SK-N-SH treated with all-trans-retinoic acid at 6 μM for 48 hours (cell line): Measurements from ENCODE around the gene ZNF503.

ENCODE experiments used
- ATAC-seq: fragments of 200-7000 bp; cut with Tn5 transposase; 3 replicates; pipeline ENCODE4 v1.9.1; 2020; ENCODE audit warnings: mild to moderate bottlenecking, moderate library complexity
- ARNTL ChIP-seq: fragments of 450-650 bp; formaldehyde crosslinking; IDR thresholded peaks from 2 replicates; pipeline ENCODE4 v1.5.0; 2020; ENCODE audit warnings: low read depth, mild to moderate bottlenecking, moderate library complexity, borderline replicate concordance
- BACH2 ChIP-seq: fragments of 250-450 bp; sonication (Bioruptor Pico); IDR thresholded peaks from 2 replicates; pipeline ENCODE4 v1.9.0; 2021; ENCODE audit warnings: mild to moderate bottlenecking, borderline replicate concordance
- CSDC2 ChIP-seq: fragments of 250-450 bp; sonication (Bioruptor Pico); IDR thresholded peaks from 2 replicates; pipeline ENCODE4 v1.5.0; 2020; ENCODE audit warnings: mild to moderate bottlenecking, moderate library complexity
- CSRNP3 ChIP-seq: fragments of 250-450 bp; sonication (Bioruptor Pico); IDR thresholded peaks from 2 replicates; pipeline ENCODE4 v1.5.1; 2021; ENCODE audit warnings: mild to moderate bottlenecking, moderate library complexity
- ESRRG ChIP-seq: fragments of 250-450 bp; sonication (Bioruptor Pico); IDR thresholded peaks from 2 replicates; pipeline ENCODE4 v1.6.1; 2021; ENCODE audit warnings: mild to moderate bottlenecking
- GLIS3 ChIP-seq: fragments of 250-450 bp; sonication (Bioruptor Pico); IDR thresholded peaks from 2 replicates; pipeline ENCODE4 v1.5.0; 2020; ENCODE audit warnings: mild to moderate bottlenecking, moderate library complexity
- OSR1 ChIP-seq: fragments of 250-450 bp; sonication (Bioruptor Pico); IDR thresholded peaks from 2 replicates; pipeline ENCODE4 v1.8.0; 2022; ENCODE audit warnings: moderate library complexity, mild to moderate bottlenecking, inconsistent platforms
- PATZ1 ChIP-seq: fragments of 250-450 bp; sonication (Bioruptor Pico); IDR thresholded peaks from 2 replicates; pipeline ENCODE4 v1.8.0; 2020; ENCODE audit warnings: mild to moderate bottlenecking, moderate library complexity, borderline replicate concordance
- PPARA ChIP-seq: fragments of 250-450 bp; sonication (Bioruptor Pico); IDR thresholded peaks from 2 replicates; pipeline ENCODE4 v1.5.0; 2020; ENCODE audit warnings: mild to moderate bottlenecking, borderline replicate concordance
- RARB ChIP-seq: fragments of 250-450 bp; sonication (Bioruptor Pico); IDR thresholded peaks from 2 replicates; pipeline ENCODE4 v1.8.0; 2021; ENCODE audit warnings: mild to moderate bottlenecking, moderate library complexity
- SNAI2 ChIP-seq: fragments of 250-450 bp; sonication (Bioruptor Pico); IDR thresholded peaks from 2 replicates; pipeline ENCODE4 v1.5.0; 2020; ENCODE audit warnings: mild to moderate bottlenecking, moderate library complexity
- TCF4 ChIP-seq: fragments of 250-450 bp; sonication (Bioruptor Pico); IDR thresholded peaks from 2 replicates; pipeline ENCODE4 v1.8.0; 2021; ENCODE audit warnings: mild to moderate bottlenecking, moderate library complexity, borderline replicate concordance
- TOX ChIP-seq: fragments of 250-450 bp; sonication (Bioruptor Pico); IDR thresholded peaks from 2 replicates; pipeline ENCODE4 v1.8.0; 2021; ENCODE audit warnings: mild to moderate bottlenecking, moderate library complexity, borderline replicate concordance
- TSHZ2 ChIP-seq: fragments of 250-450 bp; sonication (Bioruptor Pico); IDR thresholded peaks from 2 replicates; pipeline ENCODE4 v1.5.0; 2020; ENCODE audit warnings: mild to moderate bottlenecking, moderate library complexity
- ZC3H10 ChIP-seq: fragments of 250-450 bp; sonication (Bioruptor Pico); IDR thresholded peaks from 2 replicates; pipeline ENCODE4 v1.5.1; 2021; ENCODE audit warnings: mild to moderate bottlenecking, moderate library complexity
- ZFP3 ChIP-seq: fragments of 250-450 bp; sonication (Bioruptor Pico); IDR thresholded peaks from 2 replicates; pipeline ENCODE4 v1.5.0; 2020; ENCODE audit warnings: mild to moderate bottlenecking, moderate library complexity
- ZFP30 ChIP-seq: fragments of 450-650 bp; formaldehyde crosslinking; IDR thresholded peaks from 2 replicates; pipeline ENCODE4 v1.5.0; 2022; ENCODE audit warnings: mild to moderate bottlenecking, moderate library complexity
- ZNF565 ChIP-seq: fragments of 450-650 bp; formaldehyde crosslinking; conservative IDR thresholded peaks from 2 replicates; pipeline ENCODE4 v1.5.0; 2020; ENCODE audit warnings: low read depth, mild to moderate bottlenecking, moderate library complexity
- ZNF70 ChIP-seq: fragments of 450-650 bp; formaldehyde crosslinking; IDR thresholded peaks from 2 replicates; pipeline ENCODE4 v1.5.0; 2020; ENCODE audit warnings: mild to moderate bottlenecking, moderate library complexity
- ZNF8 ChIP-seq: fragments of 450-650 bp; formaldehyde crosslinking; IDR thresholded peaks from 2 replicates; pipeline ENCODE4 v1.5.0; 2020; ENCODE audit warnings: mild to moderate bottlenecking, moderate library complexity
- TF ChIP-seq, protein P1 (sequence below): fragments of 250-450 bp; sonication (Bioruptor Pico); IDR thresholded peaks from 2 replicates; pipeline ENCODE4 v1.5.1; 2020; ENCODE audit warnings: low read depth, mild to moderate bottlenecking, moderate library complexity
- TF ChIP-seq, protein P2 (sequence below): fragments of 250-450 bp; sonication (Bioruptor Pico); IDR thresholded peaks from 2 replicates; pipeline ENCODE4 v1.8.0; 2021; ENCODE audit warnings: low read depth, mild to moderate bottlenecking, moderate library complexity, borderline replicate concordance

The ZNF503 gene

DNA sequence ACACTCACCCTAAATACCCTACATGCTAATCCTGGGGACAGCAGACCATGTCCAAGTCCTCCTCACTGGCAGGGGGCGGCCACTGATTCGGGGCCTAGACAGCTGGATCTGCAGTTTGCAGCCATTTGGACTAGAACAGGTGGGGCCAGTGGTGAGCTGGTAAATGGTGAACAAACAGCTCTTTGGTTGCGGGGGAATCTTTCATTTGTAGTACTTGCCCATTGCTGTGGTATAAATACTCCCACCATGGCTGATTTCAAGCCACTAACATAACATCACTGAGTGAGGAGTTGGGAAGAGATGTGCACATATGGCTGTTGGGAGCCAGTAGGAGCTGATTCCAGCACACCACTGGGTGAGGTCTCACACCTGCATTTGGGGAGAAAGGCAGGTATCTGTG lies 13.5 kb downstream of the ZNF503 start:
- ATAC-seq = no peak
- TF ChIP-seq OSR1 (CRISPR knock-in tag) (no peak), RARB (CRISPR knock-in tag) (no peak), ZFP3 (CRISPR knock-in tag) (no peak), PPARA (no peak), ZFP30 (no peak), ZNF70 (no peak), GLIS3 (CRISPR knock-in tag) (no peak), ZNF565 (no peak)
- TF ChIP-seq, protein P1, sequence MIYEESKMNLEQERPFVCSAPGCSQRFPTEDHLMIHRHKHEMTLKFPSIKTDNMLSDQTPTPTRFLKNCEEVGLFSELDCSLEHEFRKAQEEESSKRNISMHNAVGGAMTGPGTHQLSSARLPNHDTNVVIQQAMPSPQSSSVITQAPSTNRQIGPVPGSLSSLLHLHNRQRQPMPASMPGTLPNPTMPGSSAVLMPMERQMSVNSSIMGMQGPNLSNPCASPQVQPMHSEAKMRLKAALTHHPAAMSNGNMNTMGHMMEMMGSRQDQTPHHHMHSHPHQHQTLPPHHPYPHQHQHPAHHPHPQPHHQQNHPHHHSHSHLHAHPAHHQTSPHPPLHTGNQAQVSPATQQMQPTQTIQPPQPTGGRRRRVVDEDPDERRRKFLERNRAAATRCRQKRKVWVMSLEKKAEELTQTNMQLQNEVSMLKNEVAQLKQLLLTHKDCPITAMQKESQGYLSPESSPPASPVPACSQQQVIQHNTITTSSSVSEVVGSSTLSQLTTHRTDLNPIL (CRISPR knock-in tag) = no peak

GRCh38 chr10:75386128-75386527 lies 15.4 kb downstream of the ZNF503 start:
- TF ChIP-seq PATZ1 (CRISPR knock-in tag) (no peak), SNAI2 (CRISPR knock-in tag) (no peak), RARB (CRISPR knock-in tag) (no peak), ZNF565 (no peak), CSDC2 (CRISPR knock-in tag) (no peak), ESRRG (CRISPR knock-in tag) (no peak), ZC3H10 (CRISPR knock-in tag) (no peak), TOX (CRISPR knock-in tag) (no peak)
- TF ChIP-seq, protein P1 (CRISPR knock-in tag) = no peak
- TF ChIP-seq, all 23 proteins: peak for 0
- no peak for ATAC-seq

GRCh38 chr10:75379817-75380216 lies 21.7 kb downstream of the ZNF503 start:
- no peak for TF ChIP-seq ZC3H10 (CRISPR knock-in tag)
- no peak for TF ChIP-seq CSDC2 (CRISPR knock-in tag)
- no peak for TF ChIP-seq GLIS3 (CRISPR knock-in tag)
- ATAC-seq = no peak

GRCh38 chr10:75379212-75379724 lies 22.3 kb downstream of the ZNF503 start:
- TF ChIP-seq OSR1 (CRISPR knock-in tag) = no peak
- no peak for TF ChIP-seq BACH2 (CRISPR knock-in tag)
- TF ChIP-seq TSHZ2 (CRISPR knock-in tag) = no peak
- no peak for TF ChIP-seq CSDC2 (CRISPR knock-in tag)
- no peak for TF ChIP-seq ZNF70
- TF ChIP-seq ZNF565 = no peak
- no peak for TF ChIP-seq ARNTL (CRISPR knock-in tag)
- TF ChIP-seq TCF4 (CRISPR knock-in tag) = no peak
- no peak for TF ChIP-seq ZFP3 (CRISPR knock-in tag)
- TF ChIP-seq ZC3H10 (CRISPR knock-in tag) = no peak
- TF ChIP-seq PPARA = no peak
- TF ChIP-seq, protein P2, sequence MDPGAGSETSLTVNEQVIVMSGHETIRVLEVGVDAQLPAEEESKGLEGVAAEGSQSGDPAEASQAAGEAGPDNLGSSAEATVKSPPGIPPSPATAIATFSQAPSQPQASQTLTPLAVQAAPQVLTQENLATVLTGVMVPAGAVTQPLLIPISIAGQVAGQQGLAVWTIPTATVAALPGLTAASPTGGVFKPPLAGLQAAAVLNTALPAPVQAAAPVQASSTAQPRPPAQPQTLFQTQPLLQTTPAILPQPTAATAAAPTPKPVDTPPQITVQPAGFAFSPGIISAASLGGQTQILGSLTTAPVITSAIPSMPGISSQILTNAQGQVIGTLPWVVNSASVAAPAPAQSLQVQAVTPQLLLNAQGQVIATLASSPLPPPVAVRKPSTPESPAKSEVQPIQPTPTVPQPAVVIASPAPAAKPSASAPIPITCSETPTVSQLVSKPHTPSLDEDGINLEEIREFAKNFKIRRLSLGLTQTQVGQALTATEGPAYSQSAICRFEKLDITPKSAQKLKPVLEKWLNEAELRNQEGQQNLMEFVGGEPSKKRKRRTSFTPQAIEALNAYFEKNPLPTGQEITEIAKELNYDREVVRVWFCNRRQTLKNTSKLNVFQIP (CRISPR knock-in tag) = no peak
- TF ChIP-seq CSRNP3 (CRISPR knock-in tag) = no peak
- no peak for TF ChIP-seq ZNF8 (CRISPR knock-in tag)
- TF ChIP-seq ZFP30 = no peak
- no peak for TF ChIP-seq RARB (CRISPR knock-in tag)
- no peak for TF ChIP-seq GLIS3 (CRISPR knock-in tag)
- no peak for TF ChIP-seq ESRRG (CRISPR knock-in tag)
- no peak for TF ChIP-seq TOX (CRISPR knock-in tag)
- no peak for TF ChIP-seq PATZ1 (CRISPR knock-in tag)
- TF ChIP-seq, all 23 proteins: peak for 0
- ATAC-seq = no peak
